Panc1 (cell line): ENCODE data around the gene RHBDF2. TPM values are rescaled to one million over a fixed set of nuclear protein-coding genes. Genes with fewer than 3 reads are reported as not detected.
A peak's percentile ranks its signal among the peaks of the same experiment; 100 is the strongest.

Experiments
- ATAC-seq: fragments of 200-7000 bp; cut with Tn5 transposase; 2 replicates; pipeline ENCODE4 v1.9.1; 2020; ENCODE audit warnings: mild to moderate bottlenecking, moderate library complexity
- BruUV-seq: library from RNA; stranded (reverse); fragments of 400-500 nt; replicated peaks from 2 replicates; lab custom pipeline; 2021; lab: Mats Ljungman, UMichigan
- CTCF ChIA-PET: fragments of 300-600 bp; sonication (Branson Sonifier 250); formaldehyde crosslinking; loops from one replicate; lab custom pipeline; 2022; ENCODE audit warnings: antibody characterized with exemption; lab: Charles Lee
- POLR2A ChIA-PET: fragments of 300-600 bp; sonication (Branson Sonifier 250); formaldehyde crosslinking; loops from one replicate; lab custom pipeline; 2022; ENCODE audit warnings: antibody characterized with exemption; lab: Charles Lee
- DNase-seq: peaks from one replicate; pipeline ENCODE4 v3.0.0-alpha.2; 2010; ENCODE audit warnings: low read depth, low spot score
- H3K27ac ChIP-seq: 2 replicates; pipeline ENCODE4 v1.5.1; 2011; ENCODE audit warnings: mild to moderate bottlenecking, low read length, inconsistent platforms
- H3K27me3 ChIP-seq: fragments of 200-500 bp; sonication (Bioruptor generic); 2 replicates; pipeline ENCODE4 v1.6.0; 2014; ENCODE audit warnings: low read length, inconsistent platforms; ENCODE audit not compliant: control insufficient read depth, insufficient read depth
- H3K36me3 ChIP-seq: fragments of 200-500 bp; sonication (Bioruptor generic); 2 replicates; pipeline ENCODE4 v1.5.1; 2014; ENCODE audit warnings: inconsistent platforms, mild to moderate bottlenecking, low read length, moderate library complexity; ENCODE audit not compliant: control insufficient read depth, insufficient read depth
- H3K4me1 ChIP-seq: 2 replicates; pipeline ENCODE4 v1.5.1; 2011; ENCODE audit warnings: inconsistent platforms, mild to moderate bottlenecking, low read length, moderate library complexity; ENCODE audit not compliant: control insufficient read depth, insufficient read depth
- H3K4me3 ChIP-seq, 2 experiments: 2 replicates each; pipeline ENCODE4 v1.5.1; 2011 to 2012; ENCODE audit warnings: low read depth in 2 of 2, low read length in 2 of 2, mild to moderate bottlenecking in 2 of 2, inconsistent platforms in 1 of 2, moderate library complexity in 1 of 2
- H3K9me3 ChIP-seq: fragments of 200-500 bp; sonication (Bioruptor generic); 2 replicates; pipeline ENCODE4 v1.5.1; 2014; ENCODE audit warnings: low read depth, mild to moderate bottlenecking, inconsistent platforms, low read length, moderate library complexity; ENCODE audit not compliant: control insufficient read depth, insufficient read depth
- POLR2AphosphoS5 ChIP-seq: IDR thresholded peaks from 2 replicates; pipeline ENCODE4 v1.6.1; 2012; ENCODE audit warnings: mild to moderate bottlenecking, low read depth, low read length, moderate library complexity
- SIN3A ChIP-seq: IDR thresholded peaks from 2 replicates; pipeline ENCODE4 v1.6.1; 2012; ENCODE audit warnings: low read depth, mild to moderate bottlenecking, low read length, moderate library complexity, borderline replicate concordance; ENCODE audit not compliant: insufficient read depth
- TCF7L2 ChIP-seq: IDR thresholded peaks from 2 replicates; pipeline ENCODE4 v1.6.1; 2011; ENCODE audit warnings: mild to moderate bottlenecking, low read depth, low read length, inconsistent platforms
- in situ Hi-C: cut with HindIII; loops from 2 replicates; pipeline ENCODE4 v1.10.0; 2016; ENCODE audit warnings: low sequenced_read_pairs, low pct_unique_long_range_greater_than_20kb
- intact Hi-C: fragments of 100-400 bp; cut with micrococcal nuclease; formaldehyde crosslinking; loops from one replicate; pipeline ENCODE4 v1.10.0; 2022; ENCODE audit not compliant: unreplicated experiment
- total RNA-seq: library from RNA; stranded (reverse); gene quantifications from one replicate; pipeline ENCODE4 v1.2.1, GENCODE V29; 2021; ENCODE audit not compliant: unreplicated experiment
- TF ChIP-seq, protein P1 (sequence below), 2 experiments: IDR thresholded peaks; 2 replicates each; pipeline ENCODE4 v1.6.1; 2011 to 2012; ENCODE audit warnings: low read depth in 2 of 2, control low read depth in 1 of 2, low read length in 1 of 2, mild to moderate bottlenecking in 1 of 2, moderate library complexity in 1 of 2; ENCODE audit not compliant: insufficient read depth in 1 of 2
- TF ChIP-seq, protein P2 (sequence below): fragments of 450-650 bp; IDR thresholded peaks from 2 replicates; pipeline ENCODE4 v1.5.1; 2017; ENCODE audit warnings: mild to moderate bottlenecking

RHBDF2 gene
- total RNA-seq, 1 experiment from 2014 or later: 67.8 TPM

DNA sequence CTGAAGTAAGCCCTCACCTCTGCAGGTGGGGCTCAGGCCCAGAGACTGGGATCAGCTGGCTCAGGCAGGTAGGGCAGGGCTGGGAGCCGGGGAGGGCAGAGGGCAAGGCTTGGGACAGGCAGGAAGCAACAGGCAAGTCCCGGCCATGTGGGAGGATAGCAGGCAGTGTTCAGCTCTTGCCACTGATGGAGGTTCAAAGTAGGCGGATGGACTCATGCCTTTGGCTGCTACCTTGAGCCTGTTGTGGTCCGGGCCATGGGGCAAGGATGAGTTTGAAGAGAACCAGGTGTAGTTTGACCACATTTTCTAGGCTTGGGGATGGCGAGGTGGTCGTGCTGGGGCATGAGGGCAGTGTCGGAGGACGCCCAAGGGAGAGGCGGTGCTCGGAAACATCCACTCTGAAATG is 41.3 kb upstream of the RHBDF2 start:
- Histone ChIP-seq H3K27me3 (no peaks in the 10 kb centered on the region; the same call in 1 of the 2 replicates), H3K36me3 (no peaks in the 10 kb centered on the region), H3K27ac (no peak overlapping the region), H3K9me3 (no peaks in the 10 kb centered on the region), H3K4me1 (peaks cover 28% of the 10 kb centered on the region), H3K4me3 (no peak overlapping the region)
- ATAC-seq (no peak), DNase-seq (no peak)
- ChIA-PET CTCF (interaction anchor here (0.6 kb wide), 1 partner anchor 129 kb away, joined by 4 read pairs; no protein-coding TSS in a partner anchor), POLR2A (interaction anchor here (1.5 kb wide), 1 partner anchor 14 kb away, joined by 4 read pairs; no protein-coding TSS in a partner anchor)
- TF ChIP-seq SIN3A (no peak), TCF7L2 (no peak), POLR2AphosphoS5 (no peak)
- TF ChIP-seq, protein P1, sequence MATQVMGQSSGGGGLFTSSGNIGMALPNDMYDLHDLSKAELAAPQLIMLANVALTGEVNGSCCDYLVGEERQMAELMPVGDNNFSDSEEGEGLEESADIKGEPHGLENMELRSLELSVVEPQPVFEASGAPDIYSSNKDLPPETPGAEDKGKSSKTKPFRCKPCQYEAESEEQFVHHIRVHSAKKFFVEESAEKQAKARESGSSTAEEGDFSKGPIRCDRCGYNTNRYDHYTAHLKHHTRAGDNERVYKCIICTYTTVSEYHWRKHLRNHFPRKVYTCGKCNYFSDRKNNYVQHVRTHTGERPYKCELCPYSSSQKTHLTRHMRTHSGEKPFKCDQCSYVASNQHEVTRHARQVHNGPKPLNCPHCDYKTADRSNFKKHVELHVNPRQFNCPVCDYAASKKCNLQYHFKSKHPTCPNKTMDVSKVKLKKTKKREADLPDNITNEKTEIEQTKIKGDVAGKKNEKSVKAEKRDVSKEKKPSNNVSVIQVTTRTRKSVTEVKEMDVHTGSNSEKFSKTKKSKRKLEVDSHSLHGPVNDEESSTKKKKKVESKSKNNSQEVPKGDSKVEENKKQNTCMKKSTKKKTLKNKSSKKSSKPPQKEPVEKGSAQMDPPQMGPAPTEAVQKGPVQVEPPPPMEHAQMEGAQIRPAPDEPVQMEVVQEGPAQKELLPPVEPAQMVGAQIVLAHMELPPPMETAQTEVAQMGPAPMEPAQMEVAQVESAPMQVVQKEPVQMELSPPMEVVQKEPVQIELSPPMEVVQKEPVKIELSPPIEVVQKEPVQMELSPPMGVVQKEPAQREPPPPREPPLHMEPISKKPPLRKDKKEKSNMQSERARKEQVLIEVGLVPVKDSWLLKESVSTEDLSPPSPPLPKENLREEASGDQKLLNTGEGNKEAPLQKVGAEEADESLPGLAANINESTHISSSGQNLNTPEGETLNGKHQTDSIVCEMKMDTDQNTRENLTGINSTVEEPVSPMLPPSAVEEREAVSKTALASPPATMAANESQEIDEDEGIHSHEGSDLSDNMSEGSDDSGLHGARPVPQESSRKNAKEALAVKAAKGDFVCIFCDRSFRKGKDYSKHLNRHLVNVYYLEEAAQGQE (IDR thresholded peaks at IDR 0.05; ENCODE audit: insufficient read depth in 1 of 2, low read depth in 2 of 2, low read length in 1 of 2): no peak
- TF ChIP-seq, protein P2, sequence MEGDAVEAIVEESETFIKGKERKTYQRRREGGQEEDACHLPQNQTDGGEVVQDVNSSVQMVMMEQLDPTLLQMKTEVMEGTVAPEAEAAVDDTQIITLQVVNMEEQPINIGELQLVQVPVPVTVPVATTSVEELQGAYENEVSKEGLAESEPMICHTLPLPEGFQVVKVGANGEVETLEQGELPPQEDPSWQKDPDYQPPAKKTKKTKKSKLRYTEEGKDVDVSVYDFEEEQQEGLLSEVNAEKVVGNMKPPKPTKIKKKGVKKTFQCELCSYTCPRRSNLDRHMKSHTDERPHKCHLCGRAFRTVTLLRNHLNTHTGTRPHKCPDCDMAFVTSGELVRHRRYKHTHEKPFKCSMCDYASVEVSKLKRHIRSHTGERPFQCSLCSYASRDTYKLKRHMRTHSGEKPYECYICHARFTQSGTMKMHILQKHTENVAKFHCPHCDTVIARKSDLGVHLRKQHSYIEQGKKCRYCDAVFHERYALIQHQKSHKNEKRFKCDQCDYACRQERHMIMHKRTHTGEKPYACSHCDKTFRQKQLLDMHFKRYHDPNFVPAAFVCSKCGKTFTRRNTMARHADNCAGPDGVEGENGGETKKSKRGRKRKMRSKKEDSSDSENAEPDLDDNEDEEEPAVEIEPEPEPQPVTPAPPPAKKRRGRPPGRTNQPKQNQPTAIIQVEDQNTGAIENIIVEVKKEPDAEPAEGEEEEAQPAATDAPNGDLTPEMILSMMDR: no peak
- intact Hi-C loops (no loop called here), in situ Hi-C loops (no loop called here)
- no TSS peak for BruUV-seq

DNA sequence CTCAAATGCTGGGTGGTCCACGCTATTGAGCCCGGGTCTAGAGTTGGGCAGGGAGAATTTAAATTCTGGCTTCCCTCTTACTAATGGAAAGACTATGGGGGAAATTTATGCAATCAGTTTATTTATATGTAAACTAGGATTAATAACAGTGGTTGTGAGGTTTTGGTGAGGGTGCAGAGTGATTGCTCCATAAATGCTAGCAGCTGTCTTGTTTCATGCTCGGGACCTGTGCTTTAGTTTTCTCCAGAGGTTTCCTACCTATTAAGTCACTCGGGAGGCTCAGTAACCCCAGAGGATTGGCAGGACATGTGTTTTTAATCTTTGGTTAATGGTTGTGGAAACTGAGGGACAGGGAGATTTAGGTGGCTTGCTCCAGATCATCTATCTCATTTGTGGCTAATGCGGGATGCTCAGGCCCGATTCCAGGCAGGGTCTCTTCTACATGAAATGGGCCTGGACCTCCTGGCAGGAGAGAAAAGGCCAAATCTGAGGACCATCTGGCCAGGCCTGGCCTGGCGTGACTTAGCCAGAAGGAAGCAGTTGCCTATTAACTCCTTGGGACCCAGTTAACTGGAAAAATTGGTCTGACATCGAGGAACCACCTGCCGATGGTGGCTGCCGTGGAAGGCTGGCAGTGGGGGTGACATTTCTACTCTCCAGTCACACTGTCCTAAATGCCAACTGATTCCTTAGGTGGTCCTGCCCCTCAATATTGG is 40.7 kb upstream of the RHBDF2 start:
- DNase-seq: no peak
- H3K4me3 ChIP-seq: no peak overlapping the region
- peaks cover 24% of the 10 kb centered on the region for H3K4me1 ChIP-seq
- no peaks in the 10 kb centered on the region; the same call in 1 of the 2 replicates for H3K27me3 ChIP-seq
- BruUV-seq: no TSS peak
- H3K9me3 ChIP-seq: no peaks in the 10 kb centered on the region
- ChIA-PET CTCF (no interaction called here), POLR2A (no interaction called here)
- ATAC-seq: no peak
- H3K36me3 ChIP-seq: no peaks in the 10 kb centered on the region
- intact Hi-C loops (no loop called here), in situ Hi-C loops (no loop called here)
- TF ChIP-seq, protein P1 (IDR thresholded peaks at IDR 0.05; ENCODE audit: insufficient read depth in 1 of 2, low read depth in 2 of 2, low read length in 1 of 2): no peak
- TF ChIP-seq TCF7L2: no peak
- TF ChIP-seq, protein P2: no peak
- no peak for TF ChIP-seq SIN3A
- no peak for TF ChIP-seq POLR2AphosphoS5
- H3K27ac ChIP-seq: peak overlapping the region; percentile 64; the same call in 1 of the 2 replicates
